ENCODE data around the gene KCNMB4.

KCNMB4 gene

GRCh38 chr12:70426620-70427019 is 60.5 kb downstream of the KCNMB4 start:
- Histone ChIP-seq H3K27me3 (ENCODE audit: insufficient read depth, low read length) (no peaks in the 10 kb centered on the region), H3K9me3 (ENCODE audit: low read length) (no peaks in the 10 kb centered on the region), H3K4me3 (ENCODE audit: low read length) (no peak overlapping the region), H2AFZ (ENCODE audit: low read depth, low read length) (no peak overlapping the region), H3K36me3 (ENCODE audit: insufficient read depth, low read length) (peaks cover 7% of the 10 kb centered on the region), H3K4me1 (ENCODE audit: insufficient read depth, low read length) (no peaks in the 10 kb centered on the region)

- Histone ChIP-seq H2AFZ (ENCODE audit: low read depth, low read length) (no peak overlapping the region), H3K4me3 (ENCODE audit: low read length) (no peak overlapping the region), H3K36me3 (ENCODE audit: insufficient read depth, low read length) (peaks cover 13% of the 10 kb centered on the region), H3K27me3 (ENCODE audit: insufficient read depth, low read length) (no peaks in the 10 kb centered on the region), H3K4me1 (ENCODE audit: insufficient read depth, low read length) (no peaks in the 10 kb centered on the region), H3K9me3 (ENCODE audit: low read length) (no peaks in the 10 kb centered on the region)
Measured at GRCh38 chr12:70427611-70428010, 61.5 kb downstream of the KCNMB4 start.

- no peaks in the 10 kb centered on the region for H3K4me1 ChIP-seq (ENCODE audit: insufficient read depth, low read length)
- peaks cover 14% of the 10 kb centered on the region for H3K36me3 ChIP-seq (ENCODE audit: insufficient read depth, low read length)
- H2AFZ ChIP-seq (ENCODE audit: low read depth, low read length) = no peak overlapping the region
- no peaks in the 10 kb centered on the region for H3K27me3 ChIP-seq (ENCODE audit: insufficient read depth, low read length)
- no peak overlapping the region for H3K4me3 ChIP-seq (ENCODE audit: low read length)
- no peaks in the 10 kb centered on the region for H3K9me3 ChIP-seq (ENCODE audit: low read length)
Measured at GRCh38 chr12:70430400-70430799, 64.3 kb downstream of the KCNMB4 start.

- H2AFZ ChIP-seq (ENCODE audit: low read depth, low read length) = no peak overlapping the region
- peaks cover 5% of the 10 kb centered on the region for H3K36me3 ChIP-seq (ENCODE audit: insufficient read depth, low read length)
- H3K9me3 ChIP-seq (ENCODE audit: low read length) = no peaks in the 10 kb centered on the region
- H3K4me1 ChIP-seq (ENCODE audit: insufficient read depth, low read length) = no peaks in the 10 kb centered on the region
- H3K4me3 ChIP-seq (ENCODE audit: low read length) = no peak overlapping the region
- H3K27me3 ChIP-seq (ENCODE audit: insufficient read depth, low read length) = no peaks in the 10 kb centered on the region
Measured at GRCh38 chr12:70436836-70437235, 70.7 kb downstream of the KCNMB4 start.

- Histone ChIP-seq H3K36me3 (ENCODE audit: insufficient read depth, low read length) (no peaks in the 10 kb centered on the region), H3K27me3 (ENCODE audit: insufficient read depth, low read length) (no peaks in the 10 kb centered on the region), H2AFZ (ENCODE audit: low read depth, low read length) (no peak overlapping the region), H3K9me3 (ENCODE audit: low read length) (no peaks in the 10 kb centered on the region), H3K4me1 (ENCODE audit: insufficient read depth, low read length) (no peaks in the 10 kb centered on the region), H3K4me3 (ENCODE audit: low read length) (no peak overlapping the region)
Measured at GRCh38 chr12:70443062-70443673, 77.1 kb downstream of the KCNMB4 start.

- H3K4me3 ChIP-seq (ENCODE audit: low read length) = no peak overlapping the region
- peaks cover 2% of the 10 kb centered on the region for H3K9me3 ChIP-seq (ENCODE audit: low read length)
- H3K4me1 ChIP-seq (ENCODE audit: insufficient read depth, low read length) = no peaks in the 10 kb centered on the region
- no peak overlapping the region for H2AFZ ChIP-seq (ENCODE audit: low read depth, low read length)
- H3K27me3 ChIP-seq (ENCODE audit: insufficient read depth, low read length) = no peaks in the 10 kb centered on the region
- no peaks in the 10 kb centered on the region for H3K36me3 ChIP-seq (ENCODE audit: insufficient read depth, low read length)
Measured at GRCh38 chr12:70444903-70445302, 78.8 kb downstream of the KCNMB4 start.

GRCh38 chr12:70448371-70448770 is 82.3 kb downstream of the KCNMB4 start:
- Histone ChIP-seq H3K36me3 (ENCODE audit: insufficient read depth, low read length) (no peaks in the 10 kb centered on the region), H3K9me3 (ENCODE audit: low read length) (peaks cover 7% of the 10 kb centered on the region), H3K4me1 (ENCODE audit: insufficient read depth, low read length) (no peaks in the 10 kb centered on the region), H2AFZ (ENCODE audit: low read depth, low read length) (no peak overlapping the region), H3K27me3 (ENCODE audit: insufficient read depth, low read length) (no peaks in the 10 kb centered on the region), H3K4me3 (ENCODE audit: low read length) (no peak overlapping the region)

- H3K27me3 ChIP-seq (ENCODE audit: insufficient read depth, low read length) = no peaks in the 10 kb centered on the region
- H3K4me3 ChIP-seq (ENCODE audit: low read length) = no peak overlapping the region
- H3K4me1 ChIP-seq (ENCODE audit: insufficient read depth, low read length) = no peaks in the 10 kb centered on the region
- H3K36me3 ChIP-seq (ENCODE audit: insufficient read depth, low read length) = no peaks in the 10 kb centered on the region
- no peak overlapping the region for H2AFZ ChIP-seq (ENCODE audit: low read depth, low read length)
- peaks cover 7% of the 10 kb centered on the region for H3K9me3 ChIP-seq (ENCODE audit: low read length)
Measured at GRCh38 chr12:70449074-70449752, 83.1 kb downstream of the KCNMB4 start.

- Histone ChIP-seq H3K36me3 (ENCODE audit: insufficient read depth, low read length) (no peaks in the 10 kb centered on the region), H3K4me1 (ENCODE audit: insufficient read depth, low read length) (no peaks in the 10 kb centered on the region), H3K4me3 (ENCODE audit: low read length) (no peak overlapping the region), H2AFZ (ENCODE audit: low read depth, low read length) (no peak overlapping the region), H3K27me3 (ENCODE audit: insufficient read depth, low read length) (no peaks in the 10 kb centered on the region), H3K9me3 (ENCODE audit: low read length) (peaks cover 7% of the 10 kb centered on the region)
Measured at GRCh38 chr12:70449753-70450341, 83.8 kb downstream of the KCNMB4 start.

- H3K27me3 ChIP-seq (ENCODE audit: insufficient read depth, low read length) = no peaks in the 10 kb centered on the region
- peaks cover 7% of the 10 kb centered on the region for H3K9me3 ChIP-seq (ENCODE audit: low read length)
- H3K4me3 ChIP-seq (ENCODE audit: low read length) = no peak overlapping the region
- H3K36me3 ChIP-seq (ENCODE audit: insufficient read depth, low read length) = no peaks in the 10 kb centered on the region
- no peaks in the 10 kb centered on the region for H3K4me1 ChIP-seq (ENCODE audit: insufficient read depth, low read length)
- H2AFZ ChIP-seq (ENCODE audit: low read depth, low read length) = no peak overlapping the region
Measured at GRCh38 chr12:70451528-70451927, 85.4 kb downstream of the KCNMB4 start.

GRCh38 chr12:70456953-70457352 is 90.9 kb downstream of the KCNMB4 start:
- Histone ChIP-seq H2AFZ (ENCODE audit: low read depth, low read length) (no peak overlapping the region), H3K27me3 (ENCODE audit: insufficient read depth, low read length) (no peaks in the 10 kb centered on the region), H3K36me3 (ENCODE audit: insufficient read depth, low read length) (no peaks in the 10 kb centered on the region), H3K4me3 (ENCODE audit: low read length) (no peak overlapping the region), H3K4me1 (ENCODE audit: insufficient read depth, low read length) (no peaks in the 10 kb centered on the region), H3K9me3 (ENCODE audit: low read length) (no peaks in the 10 kb centered on the region)

GRCh38 chr12:70459786-70460185 is 93.7 kb downstream of the KCNMB4 start:
- H3K27me3 ChIP-seq (ENCODE audit: insufficient read depth, low read length) = no peaks in the 10 kb centered on the region
- H3K9me3 ChIP-seq (ENCODE audit: low read length) = peaks cover 7% of the 10 kb centered on the region
- no peak overlapping the region for H2AFZ ChIP-seq (ENCODE audit: low read depth, low read length)
- no peaks in the 10 kb centered on the region for H3K36me3 ChIP-seq (ENCODE audit: insufficient read depth, low read length)
- H3K4me1 ChIP-seq (ENCODE audit: insufficient read depth, low read length) = no peaks in the 10 kb centered on the region
- H3K4me3 ChIP-seq (ENCODE audit: low read length) = no peak overlapping the region

GRCh38 chr12:70463997-70464396 is 97.9 kb downstream of the KCNMB4 start:
- no peaks in the 10 kb centered on the region for H3K27me3 ChIP-seq (ENCODE audit: insufficient read depth, low read length)
- H3K4me1 ChIP-seq (ENCODE audit: insufficient read depth, low read length) = no peaks in the 10 kb centered on the region
- H3K9me3 ChIP-seq (ENCODE audit: low read length) = peaks cover 7% of the 10 kb centered on the region
- no peak overlapping the region for H3K4me3 ChIP-seq (ENCODE audit: low read length)
- no peak overlapping the region for H2AFZ ChIP-seq (ENCODE audit: low read depth, low read length)
- H3K36me3 ChIP-seq (ENCODE audit: insufficient read depth, low read length) = no peaks in the 10 kb centered on the region
